CD4-positive, alpha-beta T cell (primary cell): ENCODE results near the gene CDC42. TPM values are rescaled to one million over a fixed set of nuclear protein-coding genes. Genes with fewer than 3 reads are reported as not detected.

ENCODE experiments used
- ATAC-seq: fragments of 200-7000 bp; cut with Tn5 transposase; one replicate; pipeline ENCODE4 v1.10.0; 2022; ENCODE audit warnings: mild to moderate bottlenecking; ENCODE audit not compliant: poor library complexity
- CTCF ChIA-PET: fragments of 350-600 bp; sonication (Branson Sonifier 250); formaldehyde crosslinking; loops from one replicate; lab custom pipeline; 2021; ENCODE audit warnings: antibody characterized with exemption, inconsistent platforms; lab: Charles Lee
- POLR2A ChIA-PET: fragments of 350-600 bp; sonication (Branson Sonifier 250); formaldehyde crosslinking; loops from one replicate; lab custom pipeline; 2021; ENCODE audit warnings: antibody characterized with exemption, inconsistent platforms; lab: Charles Lee
- DNase-seq, 14 experiments: peaks; one replicate each; pipeline ENCODE4 v3.0.0-alpha.2; 2013 to 2020; ENCODE audit warnings: mixed read lengths in 2 of 14
- H3K27ac ChIP-seq, 2 donors: one replicate each; pipeline versions ENCODE4 v1.5.1 to v1.7.0; 2013; ENCODE audit warnings: low read length in 2 of 2, low read depth in 1 of 2, mild to moderate bottlenecking in 1 of 2
- H3K27me3 ChIP-seq, 2 experiments: 1 replicate in 1 of 2; 2 replicates in 1 of 2; pipeline versions ENCODE4 v1.6.1 to v1.7.0; 2013; ENCODE audit warnings: low read length in 2 of 2, control low read depth in 1 of 2, mild to moderate bottlenecking in 1 of 2, moderate library complexity in 1 of 2; ENCODE audit not compliant: insufficient read depth in 2 of 2, control insufficient read depth in 1 of 2
- H3K36me3 ChIP-seq: one replicate; pipeline ENCODE4 v1.6.1; 2013; ENCODE audit warnings: low read length, control low read depth; ENCODE audit not compliant: insufficient read depth
- H3K4me1 ChIP-seq: one replicate; pipeline ENCODE4 v1.6.1; 2013; ENCODE audit warnings: low read length, control low read depth; ENCODE audit not compliant: insufficient read depth
- H3K4me3 ChIP-seq: one replicate; pipeline ENCODE4 v1.5.1; 2013; ENCODE audit warnings: mild to moderate bottlenecking, low read length, moderate library complexity
- H3K9me3 ChIP-seq, 2 experiments: 1 replicate in 1 of 2; 2 replicates in 1 of 2; pipeline versions ENCODE4 v1.6.1 to v1.7.0; 2013; ENCODE audit warnings: low read length in 2 of 2, mild to moderate bottlenecking in 2 of 2, control low read depth in 1 of 2, moderate library complexity in 1 of 2; ENCODE audit not compliant: control insufficient read depth in 1 of 2, insufficient read depth in 1 of 2
- H3K27ac Mint-ChIP-seq: one replicate; pipeline ENCODE4 v1.8.0; 2020; ENCODE audit warnings: mixed read lengths
- H3K27me3 Mint-ChIP-seq: one replicate; pipeline ENCODE4 v1.8.0; 2021; ENCODE audit warnings: mixed read lengths
- H3K36me3 Mint-ChIP-seq: one replicate; pipeline ENCODE4 v1.8.0; 2021; ENCODE audit warnings: low read depth, mixed read lengths
- H3K4me1 Mint-ChIP-seq: one replicate; pipeline ENCODE4 v1.8.0; 2021; ENCODE audit warnings: low read depth, mixed read lengths
- H3K4me3 Mint-ChIP-seq: one replicate; pipeline ENCODE4 v1.8.0; 2020; ENCODE audit warnings: mild to moderate bottlenecking, mixed read lengths
- H3K9me3 Mint-ChIP-seq: one replicate; pipeline ENCODE4 v1.8.0; 2020; ENCODE audit warnings: mixed read lengths
- CTCF ChIP-seq: fragments of 200-600 bp; IDR thresholded peaks from one replicate; pipeline ENCODE4 v1.8.0; 2022; ENCODE audit warnings: antibody characterized with exemption, mild to moderate bottlenecking
- intact Hi-C, 2 experiments: fragments of 100-400 bp; cut with DNase I in 1 of 2; cut with micrococcal nuclease in 1 of 2; formaldehyde crosslinking; loops; one replicate each; pipeline versions ENCODE4 v1.15.1 to v1.9.0; 2023 to 2025; cut with DNase I, micrococcal nuclease
- total RNA-seq, 174 experiments: library from RNA in 2 of 174; stranded (reverse) in 2 of 174; gene quantifications; one replicate each; pipeline ENCODE4 v1.2.3 and lab custom pipeline; 2021 to 2026

The CDC42 gene
- total RNA-seq, 2 experiments from 2014 or later, result 375 to 379 TPM

- peaks cover 10% of the 10 kb centered on the region for H3K36me3 ChIP-seq
- no peaks in the 10 kb centered on the region for H3K27me3 Mint-ChIP-seq
- H3K27ac Mint-ChIP-seq, result peak overlapping the region; percentile 98
- H3K27me3 ChIP-seq, result no peaks in the 10 kb centered on the region
- no peaks in the 10 kb centered on the region for H3K9me3 ChIP-seq
- CTCF ChIA-PET, result interaction anchor here (1.5 to 8.3 kb wide), 5 partner anchors 12 to 53 kb away, joined by 4 to 64 read pairs (median 9); no protein-coding TSS in a partner anchor
- POLR2A ChIA-PET, result interaction anchor here (0.9 to 14.5 kb wide), 11 partner anchors 11 to 269 kb away, joined by 3 to 618 read pairs (median 14); partner anchors contain the start of gene USP48
- no peak for TF ChIP-seq CTCF
- H3K4me3 Mint-ChIP-seq, result peak overlapping the region; percentile 99
- H3K4me1 ChIP-seq, result peaks cover 44% of the 10 kb centered on the region
- DNase-seq (no peak), ATAC-seq (no peak)
- intact Hi-C loops, result loop anchor here (1.0 kb wide), 2 partner anchors 11 to 26 kb away; no protein-coding TSS in a partner anchor
- peaks cover 41% of the 10 kb centered on the region for H3K36me3 Mint-ChIP-seq
- H3K4me3 ChIP-seq, result peak overlapping the region; percentile 88
- H3K4me1 Mint-ChIP-seq, result peaks cover 63% of the 10 kb centered on the region
- H3K9me3 Mint-ChIP-seq, result no peaks in the 10 kb centered on the region
- H3K27ac ChIP-seq, result no peak overlapping the region
Observed at GRCh38 chr1:22051607-22052114, 848 bp upstream of the CDC42 start.

- peaks cover 25% of the 10 kb centered on the region for H3K36me3 ChIP-seq
- DNase-seq, result peak; percentile 12 to 88 (median 48)
- no peaks in the 10 kb centered on the region for H3K27me3 ChIP-seq
- CTCF ChIA-PET, result interaction anchor here (0.8 to 8.3 kb wide), 8 partner anchors 14 to 394 kb away, joined by 3 to 64 read pairs (median 6); no protein-coding TSS in a partner anchor
- TF ChIP-seq CTCF, result no peak
- Mint-ChIP-seq H3K27me3 (no peaks in the 10 kb centered on the region), H3K4me3 (peak overlapping the region; percentile 98), H3K36me3 (peaks cover 57% of the 10 kb centered on the region), H3K4me1 (peaks cover 72% of the 10 kb centered on the region), H3K27ac (peak overlapping the region; percentile 98), H3K9me3 (no peaks in the 10 kb centered on the region)
- H3K9me3 ChIP-seq, result no peaks in the 10 kb centered on the region
- intact Hi-C loops, result loop anchor here in 1 of 2 experiments (1.0 kb wide), 1 partner anchor 28 kb away; no protein-coding TSS in a partner anchor
- peak overlapping the region; percentile 88 for H3K4me3 ChIP-seq
- peak; percentile 43 for ATAC-seq
- H3K4me1 ChIP-seq, result peaks cover 58% of the 10 kb centered on the region
- peak overlapping the region; percentile 96 to 97 for H3K27ac ChIP-seq
- POLR2A ChIA-PET, result interaction anchor here (0.7 to 14.5 kb wide), 20 partner anchors 13 to 1267 kb away, joined by 3 to 618 read pairs (median 6); partner anchors contain the start of gene USP48
Observed at GRCh38 chr1:22053017-22053860, 730 bp downstream of the CDC42 start.
